Measurements from ENCODE around the gene WDFY2. TPM values are rescaled to one million over a fixed set of nuclear protein-coding genes. Genes with fewer than 3 reads are reported as not detected.

Gene WDFY2
- total RNA-seq, 4 donors from 2014 or later = 12.9 to 23.2 (median 17.1) TPM

- H3K36me3 ChIP-seq = peaks cover 0 to 51% (median 0%) of the 10 kb centered on the region in 3 donors
- TF ChIP-seq CTCF (IDR thresholded peaks at IDR 0.05) (no peak), EP300 (IDR thresholded peaks at IDR 0.05) (no peak), POLR2A (IDR thresholded peaks at IDR 0.05) (no peak)
- 74 to 78% methylated on average over 4 of the region's 4 CpGs for WGBS, 2 donors
- no peak overlapping the region for H3K27ac ChIP-seq
- H3K4me3 ChIP-seq = no peak overlapping the region
- DNase-seq (ENCODE audit: low spot score in 2 of 2) = no peak
- H3K27me3 ChIP-seq = no peaks in the 10 kb centered on the region
- H3K4me1 ChIP-seq = peaks cover 0 to under 1% (median 0%) of the 10 kb centered on the region in 4 donors
- no peaks in the 10 kb centered on the region for H3K9me3 ChIP-seq
Observed at GRCh38 chr13:51794964-51795363, 210.7 kb downstream of the WDFY2 start.

- no peaks in the 10 kb centered on the region for H3K27me3 ChIP-seq
Observed at GRCh38 chr13:51795419-51795818, 211.2 kb downstream of the WDFY2 start.

GRCh38 chr13:51796546-51796945 is 212.3 kb downstream of the WDFY2 start:
- Histone ChIP-seq H3K4me3 (no peak overlapping the region), H3K27ac (no peak overlapping the region), H3K4me1 (peaks cover 0 to 16% (median 9%) of the 10 kb centered on the region in 4 donors), H3K36me3 (peaks cover 0 to 51% (median 0%) of the 10 kb centered on the region in 3 donors), H3K9me3 (no peaks in the 10 kb centered on the region), H3K27me3 (no peaks in the 10 kb centered on the region)
- DNase-seq (ENCODE audit: low spot score in 2 of 2) = no peak
- WGBS, 2 donors = 88 to 95% methylated on average over 7 of the region's 7 CpGs
- no peak for TF ChIP-seq POLR2A (IDR thresholded peaks at IDR 0.05)
- no peak for TF ChIP-seq EP300 (IDR thresholded peaks at IDR 0.05)
- no peak for TF ChIP-seq CTCF (IDR thresholded peaks at IDR 0.05)

More at GRCh38 chr13:51795419-51795818, 211.2 kb downstream of the WDFY2 start:
- Histone ChIP-seq H3K4me3 (no peak overlapping the region), H3K9me3 (no peaks in the 10 kb centered on the region), H3K36me3 (peaks cover 0 to 51% (median 0%) of the 10 kb centered on the region in 3 donors), H3K27ac (no peak overlapping the region), H3K4me1 (peaks cover 0 to 5% (median 1%) of the 10 kb centered on the region in 4 donors)
- TF ChIP-seq CTCF (IDR thresholded peaks at IDR 0.05) (no peak), EP300 (IDR thresholded peaks at IDR 0.05) (no peak), POLR2A (IDR thresholded peaks at IDR 0.05) (no peak)
- no peak for DNase-seq (ENCODE audit: low spot score in 2 of 2)
- WGBS, 2 donors = 91 to 97% methylated on average over 2 of the region's 2 CpGs

GRCh38 chr13:51797664-51798488 is 213.6 kb downstream of the WDFY2 start:
- Histone ChIP-seq H3K9me3 (no peaks in the 10 kb centered on the region), H3K27ac (no peak overlapping the region), H3K27me3 (no peaks in the 10 kb centered on the region), H3K4me1 (peaks cover 4 to 29% (median 21%) of the 10 kb centered on the region in 4 donors), H3K36me3 (peaks cover 0 to 51% (median 0%) of the 10 kb centered on the region in 3 donors), H3K4me3 (no peak overlapping the region)
- 76 to 78% methylated on average over 12 of the region's 12 CpGs for WGBS, 2 donors
- TF ChIP-seq CTCF (IDR thresholded peaks at IDR 0.05) = peak in 2 of 5 experiments; percentile 34 to 41
- TF ChIP-seq POLR2A (IDR thresholded peaks at IDR 0.05) = no peak
- DNase-seq (ENCODE audit: low spot score in 2 of 2) = no peak

- 84 to 89% methylated on average over 8 to 12 of the region's 12 CpGs for WGBS, 2 donors
- Histone ChIP-seq H3K4me3 (no peak overlapping the region), H3K9me3 (no peaks in the 10 kb centered on the region), H3K27ac (no peak overlapping the region), H3K36me3 (peaks cover 0 to 44% (median 0%) of the 10 kb centered on the region in 3 donors), H3K4me1 (peaks cover 6 to 35% (median 24%) of the 10 kb centered on the region in 4 donors), H3K27me3 (no peaks in the 10 kb centered on the region)
- TF ChIP-seq EP300 (IDR thresholded peaks at IDR 0.05) = no peak
- no peak for TF ChIP-seq POLR2A (IDR thresholded peaks at IDR 0.05)
- TF ChIP-seq CTCF (IDR thresholded peaks at IDR 0.05) = no peak
- DNase-seq (ENCODE audit: low spot score in 2 of 2) = no peak
Observed at GRCh38 chr13:51799261-51799660, 215.0 kb downstream of the WDFY2 start.

Data from tibial nerve (tissue), 4 donors.